ENCODE measurements around the gene C12orf42. TPM values are rescaled to one million over a fixed set of nuclear protein-coding genes. Genes with fewer than 3 reads are reported as not detected.

The C12orf42 gene
- total RNA-seq, 1 experiment from 2014 or later: not detected

DNA sequence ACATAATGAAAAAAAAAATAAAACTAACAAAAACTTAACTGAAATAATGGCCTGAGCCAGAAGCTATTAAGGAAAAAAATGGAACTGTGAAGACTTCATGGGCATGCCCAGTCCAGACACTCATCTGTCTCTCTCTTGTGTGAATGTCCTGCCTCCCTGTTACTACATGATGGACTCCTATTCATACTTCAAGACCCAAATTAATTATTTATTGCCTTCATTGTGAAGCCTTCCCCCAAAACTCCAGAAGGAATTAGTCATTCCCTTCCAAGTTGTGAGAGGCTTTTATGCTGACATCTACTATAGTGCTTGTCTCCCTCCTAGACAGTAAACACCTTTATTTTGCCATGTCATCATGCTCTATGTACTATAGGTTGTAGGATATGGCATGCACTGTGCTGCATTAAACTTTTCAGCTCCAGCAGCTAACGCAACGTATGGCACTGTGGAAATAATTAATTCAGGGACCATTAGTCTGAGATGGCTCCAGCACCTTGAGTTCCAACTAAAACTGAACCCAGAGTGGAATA is 25.0 kb upstream of the C12orf42 start:
- H3K4me3 ChIP-seq (ENCODE audit: low read length): no peak overlapping the region
- no peaks in the 10 kb centered on the region for H3K27me3 ChIP-seq (ENCODE audit: low read length)
- no peak overlapping the region for H3K9ac ChIP-seq (ENCODE audit: low read length)
- no peak for DNase-seq
- no peaks in the 10 kb centered on the region for H3K36me3 ChIP-seq (ENCODE audit: insufficient read depth, low read length)
- H3K9me3 ChIP-seq (ENCODE audit: low read length): no peaks in the 10 kb centered on the region
- H3K4me1 ChIP-seq (ENCODE audit: low read length): no peaks in the 10 kb centered on the region
- H2AFZ ChIP-seq (ENCODE audit: low read length): no peak overlapping the region
- no peaks in the 10 kb centered on the region for H4K20me1 ChIP-seq (ENCODE audit: insufficient read depth, low read depth, low read length)
- H3K9me2 ChIP-seq (replicated peaks; ENCODE audit: insufficient read depth, low read length): no peaks in the 10 kb centered on the region
- no peak overlapping the region for H3K4me2 ChIP-seq (ENCODE audit: low read depth, low read length, poor library complexity, severe bottlenecking)
- H3K79me2 ChIP-seq (ENCODE audit: low read length): no peaks in the 10 kb centered on the region
- no peak overlapping the region for H3K27ac ChIP-seq (ENCODE audit: low read length)

DNA sequence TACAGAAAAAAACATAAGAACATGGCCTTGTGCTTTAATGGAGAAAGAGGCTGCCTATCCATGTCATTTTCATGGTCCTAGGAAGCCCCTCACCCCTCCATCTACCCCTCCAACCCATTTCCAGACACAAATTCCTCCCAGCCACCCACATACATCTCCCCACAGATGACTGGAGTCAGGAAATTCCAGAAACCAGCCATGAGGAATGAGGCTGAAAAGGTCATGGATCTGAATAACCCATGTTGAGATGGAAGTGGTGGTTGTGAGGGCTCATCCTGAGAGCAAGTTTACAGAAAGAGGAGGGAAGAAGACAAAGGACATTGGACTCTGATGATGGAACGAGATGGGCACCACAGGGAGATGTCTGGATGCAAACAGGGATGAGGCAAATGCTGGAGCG is 23.9 kb upstream of the C12orf42 start:
- Histone ChIP-seq H3K4me3 (ENCODE audit: low read length) (no peak overlapping the region), H3K9ac (ENCODE audit: low read length) (no peak overlapping the region), H3K9me2 (replicated peaks; ENCODE audit: insufficient read depth, low read length) (no peaks in the 10 kb centered on the region), H2AFZ (ENCODE audit: low read length) (no peak overlapping the region), H3K36me3 (ENCODE audit: insufficient read depth, low read length) (no peaks in the 10 kb centered on the region), H3K4me2 (ENCODE audit: low read depth, low read length, poor library complexity, severe bottlenecking) (no peak overlapping the region), H3K27ac (ENCODE audit: low read length) (no peak overlapping the region), H3K4me1 (ENCODE audit: low read length) (no peaks in the 10 kb centered on the region), H4K20me1 (ENCODE audit: insufficient read depth, low read depth, low read length) (no peaks in the 10 kb centered on the region), H3K27me3 (ENCODE audit: low read length) (no peaks in the 10 kb centered on the region), H3K79me2 (ENCODE audit: low read length) (no peaks in the 10 kb centered on the region), H3K9me3 (ENCODE audit: low read length) (no peaks in the 10 kb centered on the region)
- no peak for DNase-seq

DNA sequence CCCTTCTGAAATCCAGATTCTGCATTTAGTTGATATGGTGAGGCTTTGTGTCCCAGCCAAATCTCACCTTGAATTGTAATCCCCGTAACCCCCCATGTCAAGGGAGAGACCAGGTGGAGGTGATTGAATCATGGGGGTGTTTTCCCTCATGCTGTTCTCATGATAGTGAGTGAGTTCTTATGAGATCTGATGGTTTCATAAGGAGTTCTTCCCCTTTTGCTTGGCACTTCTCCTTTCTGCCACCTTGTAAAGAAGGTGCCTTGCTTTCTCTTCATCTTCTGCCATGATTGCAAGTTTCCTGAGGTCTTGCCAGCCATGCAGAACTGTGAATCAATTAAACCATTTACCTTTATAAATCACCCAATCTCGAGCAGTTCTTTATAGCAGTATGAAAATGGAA is 23.1 kb upstream of the C12orf42 start:
- DNase-seq: peak; percentile 45
- Histone ChIP-seq H3K27me3 (ENCODE audit: low read length) (no peaks in the 10 kb centered on the region), H3K9me3 (ENCODE audit: low read length) (no peaks in the 10 kb centered on the region), H3K4me1 (ENCODE audit: low read length) (no peaks in the 10 kb centered on the region), H3K27ac (ENCODE audit: low read length) (no peak overlapping the region), H3K9me2 (replicated peaks; ENCODE audit: insufficient read depth, low read length) (no peaks in the 10 kb centered on the region), H4K20me1 (ENCODE audit: insufficient read depth, low read depth, low read length) (no peaks in the 10 kb centered on the region), H3K9ac (ENCODE audit: low read length) (no peak overlapping the region), H3K4me3 (ENCODE audit: low read length) (no peak overlapping the region), H3K4me2 (ENCODE audit: low read depth, low read length, poor library complexity, severe bottlenecking) (no peak overlapping the region), H2AFZ (ENCODE audit: low read length) (no peak overlapping the region), H3K36me3 (ENCODE audit: insufficient read depth, low read length) (no peaks in the 10 kb centered on the region), H3K79me2 (ENCODE audit: low read length) (no peaks in the 10 kb centered on the region)

DNA sequence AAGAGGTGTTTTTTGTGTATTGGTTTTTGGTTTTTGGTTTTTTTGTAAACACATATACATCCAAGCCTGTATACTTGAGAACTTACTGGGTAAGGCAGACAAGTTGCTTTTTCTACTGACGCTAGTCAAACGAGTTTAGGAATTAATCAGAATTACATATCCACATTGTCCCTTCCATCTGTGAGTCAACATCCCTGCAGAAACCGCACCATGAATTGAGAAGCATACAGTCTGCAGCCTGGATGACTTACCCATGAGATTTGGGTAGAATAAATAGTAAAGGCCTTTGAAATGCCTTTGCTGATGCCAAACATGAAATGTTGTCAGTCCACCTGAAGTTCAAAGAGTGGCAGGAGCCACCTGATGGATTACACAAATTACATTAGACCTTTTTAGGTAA is 21.4 kb upstream of the C12orf42 start:
- Histone ChIP-seq H2AFZ (ENCODE audit: low read length) (no peak overlapping the region), H3K4me2 (ENCODE audit: low read depth, low read length, poor library complexity, severe bottlenecking) (no peak overlapping the region), H3K9me3 (ENCODE audit: low read length) (no peaks in the 10 kb centered on the region), H4K20me1 (ENCODE audit: insufficient read depth, low read depth, low read length) (no peaks in the 10 kb centered on the region), H3K4me1 (ENCODE audit: low read length) (no peaks in the 10 kb centered on the region), H3K36me3 (ENCODE audit: insufficient read depth, low read length) (no peaks in the 10 kb centered on the region), H3K4me3 (ENCODE audit: low read length) (no peak overlapping the region), H3K27ac (ENCODE audit: low read length) (no peak overlapping the region), H3K9me2 (replicated peaks; ENCODE audit: insufficient read depth, low read length) (no peaks in the 10 kb centered on the region), H3K9ac (ENCODE audit: low read length) (no peak overlapping the region), H3K27me3 (ENCODE audit: low read length) (no peaks in the 10 kb centered on the region), H3K79me2 (ENCODE audit: low read length) (no peaks in the 10 kb centered on the region)
- DNase-seq: no peak

DNA sequence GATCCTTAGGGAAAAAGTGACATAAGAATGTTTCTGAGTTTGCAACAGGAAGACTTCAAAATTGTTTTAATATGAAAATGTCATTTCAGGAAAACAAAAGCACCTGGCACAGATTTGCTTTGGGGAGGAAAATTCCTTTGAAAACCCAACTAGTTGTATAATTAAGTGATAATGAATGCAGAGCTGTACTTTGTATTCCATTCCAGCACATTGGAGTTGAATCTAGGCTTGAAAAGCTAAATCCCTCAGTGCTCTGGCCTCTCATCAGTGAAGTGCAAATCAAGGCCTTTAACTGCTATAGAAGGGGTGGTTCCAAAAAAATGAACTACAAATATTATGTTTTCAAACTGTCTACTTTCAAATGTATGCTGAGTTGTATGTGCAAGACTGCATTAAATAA is 19.6 kb upstream of the C12orf42 start:
- no peaks in the 10 kb centered on the region for H3K4me1 ChIP-seq (ENCODE audit: low read length)
- no peak overlapping the region for H3K27ac ChIP-seq (ENCODE audit: low read length)
- H3K4me2 ChIP-seq (ENCODE audit: low read depth, low read length, poor library complexity, severe bottlenecking): no peak overlapping the region
- H3K27me3 ChIP-seq (ENCODE audit: low read length): no peaks in the 10 kb centered on the region
- H4K20me1 ChIP-seq (ENCODE audit: insufficient read depth, low read depth, low read length): no peaks in the 10 kb centered on the region
- no peaks in the 10 kb centered on the region for H3K9me2 ChIP-seq (replicated peaks; ENCODE audit: insufficient read depth, low read length)
- no peaks in the 10 kb centered on the region for H3K9me3 ChIP-seq (ENCODE audit: low read length)
- H3K79me2 ChIP-seq (ENCODE audit: low read length): no peaks in the 10 kb centered on the region
- no peak overlapping the region for H3K4me3 ChIP-seq (ENCODE audit: low read length)
- no peaks in the 10 kb centered on the region for H3K36me3 ChIP-seq (ENCODE audit: insufficient read depth, low read length)
- H3K9ac ChIP-seq (ENCODE audit: low read length): no peak overlapping the region
- DNase-seq: no peak
- no peak overlapping the region for H2AFZ ChIP-seq (ENCODE audit: low read length)

DNA sequence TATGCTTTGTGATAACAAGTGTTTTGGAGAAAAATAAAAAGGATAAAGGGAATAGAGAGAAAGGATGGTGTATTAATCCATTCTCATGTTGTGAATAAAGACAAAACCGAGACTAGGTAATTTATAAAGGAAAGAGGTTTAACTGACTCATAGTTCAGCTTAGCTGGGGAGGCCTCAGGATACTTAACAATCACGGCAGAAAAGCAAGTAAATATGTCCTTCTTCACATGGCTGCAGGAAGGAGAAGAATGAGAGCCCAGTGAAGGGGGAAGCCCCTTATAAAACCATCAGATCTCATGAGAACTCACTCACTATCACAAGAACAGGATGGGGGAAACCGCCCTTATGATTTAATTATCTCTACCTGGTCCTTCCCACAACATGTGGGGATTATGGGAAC is 18.1 kb upstream of the C12orf42 start:
- H3K36me3 ChIP-seq (ENCODE audit: insufficient read depth, low read length): no peaks in the 10 kb centered on the region
- H3K9me3 ChIP-seq (ENCODE audit: low read length): no peaks in the 10 kb centered on the region
- no peak overlapping the region for H3K4me2 ChIP-seq (ENCODE audit: low read depth, low read length, poor library complexity, severe bottlenecking)
- H3K27me3 ChIP-seq (ENCODE audit: low read length): no peaks in the 10 kb centered on the region; the same call in 1 of the 2 replicates
- no peak for DNase-seq
- H3K9me2 ChIP-seq (replicated peaks; ENCODE audit: insufficient read depth, low read length): no peaks in the 10 kb centered on the region
- no peaks in the 10 kb centered on the region for H4K20me1 ChIP-seq (ENCODE audit: insufficient read depth, low read depth, low read length)
- no peaks in the 10 kb centered on the region for H3K4me1 ChIP-seq (ENCODE audit: low read length)
- no peak overlapping the region for H3K9ac ChIP-seq (ENCODE audit: low read length)
- H2AFZ ChIP-seq (ENCODE audit: low read length): no peak overlapping the region
- H3K27ac ChIP-seq (ENCODE audit: low read length): no peak overlapping the region
- no peaks in the 10 kb centered on the region for H3K79me2 ChIP-seq (ENCODE audit: low read length)
- no peak overlapping the region for H3K4me3 ChIP-seq (ENCODE audit: low read length)

DNA sequence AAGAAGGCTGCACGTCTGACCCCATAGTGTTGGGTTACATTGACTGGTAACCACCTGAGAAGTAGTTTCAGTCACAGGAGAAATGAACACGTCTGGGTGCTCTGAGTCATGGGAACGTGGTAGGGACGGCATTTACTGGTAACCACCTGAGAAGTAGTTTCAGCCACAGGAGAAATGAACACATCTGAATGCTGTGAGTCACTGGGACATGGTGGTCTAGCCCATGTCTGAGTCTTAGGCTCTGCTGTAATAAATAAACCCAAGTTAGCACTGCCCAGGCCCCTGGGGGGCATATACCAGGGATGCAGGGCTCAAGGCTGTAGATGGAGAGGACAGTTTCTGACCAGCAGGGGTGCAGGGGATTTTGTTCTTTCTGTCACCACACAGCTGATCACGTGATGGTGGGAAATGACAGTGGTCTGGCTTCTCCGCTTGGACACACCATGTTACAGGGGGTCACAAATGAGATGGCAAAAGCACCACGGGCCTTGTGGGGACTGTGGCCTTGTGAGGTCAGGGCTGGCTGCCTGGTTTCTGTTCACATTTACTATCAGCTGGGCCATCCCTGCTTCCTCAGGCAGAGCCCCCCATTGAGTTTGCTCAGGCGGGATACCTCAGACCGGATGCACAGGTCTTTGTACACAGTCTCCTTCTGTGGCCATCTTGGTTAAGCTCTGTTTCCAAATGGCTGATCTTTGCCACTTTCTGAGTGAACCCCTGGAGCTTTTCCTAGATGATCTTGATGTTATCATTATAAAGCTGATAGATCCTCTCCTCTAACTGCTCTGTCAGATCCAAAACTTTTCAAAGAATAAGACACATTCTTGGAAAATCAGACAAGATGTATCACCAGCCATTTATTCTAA is 9.8 kb upstream of the C12orf42 start:
- Histone ChIP-seq H3K4me1 (ENCODE audit: low read length) (no peaks in the 10 kb centered on the region), H3K36me3 (ENCODE audit: insufficient read depth, low read length) (no peaks in the 10 kb centered on the region), H3K27ac (ENCODE audit: low read length) (no peak overlapping the region), H3K9me2 (replicated peaks; ENCODE audit: insufficient read depth, low read length) (no peaks in the 10 kb centered on the region), H3K79me2 (ENCODE audit: low read length) (no peaks in the 10 kb centered on the region), H3K4me3 (ENCODE audit: low read length) (no peak overlapping the region), H3K4me2 (ENCODE audit: low read depth, low read length, poor library complexity, severe bottlenecking) (no peak overlapping the region), H3K9ac (ENCODE audit: low read length) (no peak overlapping the region), H4K20me1 (ENCODE audit: insufficient read depth, low read depth, low read length) (no peaks in the 10 kb centered on the region), H3K27me3 (ENCODE audit: low read length) (no peaks in the 10 kb centered on the region; the same call in 1 of the 2 replicates), H2AFZ (ENCODE audit: low read length) (no peak overlapping the region), H3K9me3 (ENCODE audit: low read length) (no peaks in the 10 kb centered on the region)
- DNase-seq: no peak

DNA sequence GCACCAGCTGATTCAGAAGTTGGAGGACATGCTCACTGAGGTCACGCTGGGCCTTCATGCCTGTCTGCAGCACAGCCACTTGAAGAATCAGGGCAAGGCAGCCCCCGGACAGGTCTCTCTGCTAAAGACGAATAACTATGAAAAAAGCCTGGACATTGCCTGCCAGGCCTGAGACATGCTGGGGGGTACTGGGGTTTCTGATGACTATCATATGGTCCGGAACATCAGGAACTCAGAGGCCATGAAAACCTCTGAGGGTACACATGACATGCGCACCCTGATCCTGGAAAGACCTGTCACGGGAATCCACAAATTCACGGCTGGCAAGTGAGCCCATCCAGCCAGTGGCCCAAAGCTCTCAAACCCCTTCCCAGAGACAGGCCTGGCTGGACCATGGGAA is 8.8 kb upstream of the C12orf42 start:
- Histone ChIP-seq H3K79me2 (ENCODE audit: low read length) (no peaks in the 10 kb centered on the region), H3K4me1 (ENCODE audit: low read length) (no peaks in the 10 kb centered on the region), H3K4me2 (ENCODE audit: low read depth, low read length, poor library complexity, severe bottlenecking) (no peak overlapping the region), H3K27me3 (ENCODE audit: low read length) (no peaks in the 10 kb centered on the region; the same call in 1 of the 2 replicates), H3K9me3 (ENCODE audit: low read length) (no peaks in the 10 kb centered on the region), H3K36me3 (ENCODE audit: insufficient read depth, low read length) (no peaks in the 10 kb centered on the region), H4K20me1 (ENCODE audit: insufficient read depth, low read depth, low read length) (no peaks in the 10 kb centered on the region), H3K9ac (ENCODE audit: low read length) (no peak overlapping the region), H3K27ac (ENCODE audit: low read length) (no peak overlapping the region), H2AFZ (ENCODE audit: low read length) (no peak overlapping the region), H3K4me3 (ENCODE audit: low read length) (no peak overlapping the region), H3K9me2 (replicated peaks; ENCODE audit: insufficient read depth, low read length) (no peaks in the 10 kb centered on the region)
- no peak for DNase-seq
